H1 (cell line): ENCODE measurements around the gene GIN1. TPM values are rescaled to one million over a fixed set of nuclear protein-coding genes. Genes with fewer than 3 reads are reported as not detected.

Experiments used
- CTCF ChIA-PET: fragments of 300-600 bp; sonication (Branson Sonifier 250); formaldehyde crosslinking; loops from one replicate; lab custom pipeline; 2021; ENCODE audit not compliant: partially characterized antibody; lab: Charles Lee
- POLR2A ChIA-PET: fragments of 300-600 bp; sonication (Branson Sonifier 250); formaldehyde crosslinking; loops from one replicate; lab custom pipeline; 2021; ENCODE audit warnings: inconsistent platforms; ENCODE audit not compliant: partially characterized antibody; lab: Charles Lee
- DNase-seq, 2 experiments: peaks; one replicate each; pipeline versions ENCODE4 v3.0.0 to v3.0.0-alpha.2; 2010 to 2022; ENCODE audit warnings: low spot score in 2 of 2, low read depth in 1 of 2, mixed read lengths in 1 of 2
- FAIRE-seq: peaks from 2 replicates; lab custom pipeline; 2011; peaks lifted over from hg19 to GRCh38; lab: Jason Lieb, UNC
- H2AFZ ChIP-seq: 2 replicates; pipeline ENCODE4 v1.8.1; 2012; ENCODE audit warnings: low read length, inconsistent platforms
- H2AK5ac ChIP-seq: 2 replicates; pipeline ENCODE4 v1.6.1; 2013; ENCODE audit warnings: low read depth, low read length
- H2BK120ac ChIP-seq: replicated peaks from 2 replicates; pipeline ENCODE3; 2013; ENCODE audit warnings: low read depth, low read length, inconsistent platforms
- H2BK12ac ChIP-seq: 2 replicates; pipeline ENCODE4 v1.6.1; 2013; ENCODE audit warnings: low read depth, low read length
- H2BK15ac ChIP-seq: 2 replicates; pipeline ENCODE4 v1.6.1; 2013; ENCODE audit warnings: low read length
- H2BK20ac ChIP-seq: 2 replicates; pipeline ENCODE4 v1.6.1; 2013; ENCODE audit warnings: low read length
- H2BK5ac ChIP-seq: 2 replicates; pipeline ENCODE4 v1.6.1; 2013; ENCODE audit warnings: low read depth, low read length
- H3K14ac ChIP-seq: 2 replicates; pipeline ENCODE4 v1.6.1; 2013; ENCODE audit warnings: inconsistent platforms; ENCODE audit not compliant: insufficient read length
- H3K18ac ChIP-seq: 2 replicates; pipeline ENCODE4 v1.6.1; 2013; ENCODE audit warnings: low read length; ENCODE audit errors: extremely low read depth
- H3K23ac ChIP-seq: 2 replicates; pipeline ENCODE4 v1.6.1; 2013; ENCODE audit warnings: inconsistent platforms; ENCODE audit not compliant: insufficient read length
- H3K23me2 ChIP-seq: 2 replicates; pipeline ENCODE4 v1.6.1; 2013; ENCODE audit warnings: low read depth, low read length
- H3K27ac ChIP-seq: 2 replicates; pipeline ENCODE4 v1.6.1; 2011; ENCODE audit warnings: low read depth, low read length, inconsistent platforms
- H3K27me3 ChIP-seq, 4 experiments: replicated peaks in 1 of 4; 1 replicate in 1 of 4; 2 replicates in 3 of 4; pipeline versions ENCODE4 v1.6.1 to v1.8.1; 2011 to 2013; ENCODE audit warnings: low read length in 3 of 4, mild to moderate bottlenecking in 3 of 4, inconsistent platforms in 2 of 4, mixed read lengths in 2 of 4, moderate library complexity in 1 of 4; ENCODE audit not compliant: control insufficient read depth in 3 of 4, insufficient read depth in 3 of 4; ENCODE audit errors: extremely low read depth in 1 of 4
- H3K36me3 ChIP-seq, 4 experiments: 2 replicates each; pipeline versions ENCODE4 v1.6.1 to v1.8.1; 2011 to 2013; ENCODE audit warnings: mild to moderate bottlenecking in 4 of 4, low read length in 3 of 4, moderate library complexity in 2 of 4, control low read depth in 1 of 4, inconsistent platforms in 1 of 4; ENCODE audit not compliant: insufficient read depth in 4 of 4, control insufficient read depth in 2 of 4
- H3K4ac ChIP-seq: replicated peaks from 2 replicates; pipeline ENCODE3; 2013; ENCODE audit warnings: low read length, low read depth, mixed read lengths, inconsistent platforms; ENCODE audit not compliant: insufficient read length
- H3K4me1 ChIP-seq, 4 experiments: replicated peaks in 1 of 4; 1 replicate in 1 of 4; 2 replicates in 3 of 4; pipeline versions ENCODE4 v1.6.1 to v1.8.1; 2011 to 2013; ENCODE audit warnings: low read length in 3 of 4, inconsistent platforms in 2 of 4, mixed read lengths in 1 of 4; ENCODE audit not compliant: insufficient read depth in 4 of 4, control insufficient read depth in 3 of 4
- H3K4me2 ChIP-seq, 2 experiments: 2 replicates each; pipeline versions ENCODE4 v1.6.1 to v1.8.1; 2011 to 2013; ENCODE audit warnings: low read depth in 2 of 2, low read length in 2 of 2, control low read depth in 1 of 2, inconsistent platforms in 1 of 2, mild to moderate bottlenecking in 1 of 2; ENCODE audit not compliant: insufficient read depth in 1 of 2
- H3K4me3 ChIP-seq, 4 experiments: fragments of 200-600, 300-600 bp in 1 of 4; sonication (generic), shearing (Covaris generic), sonication (Bioruptor Twin) in 1 of 4; 2 replicates each; pipeline versions ENCODE4 v1.5.1 to v1.8.1; 2011 to 2016; ENCODE audit warnings: low read length in 4 of 4, low read depth in 3 of 4, control low read depth in 2 of 4, inconsistent platforms in 2 of 4, mild to moderate bottlenecking in 2 of 4, mixed read lengths in 1 of 4, moderate library complexity in 1 of 4; ENCODE audit not compliant: insufficient read depth in 2 of 4; ENCODE audit errors: extremely low read depth in 1 of 4
- H3K56ac ChIP-seq: replicated peaks from 2 replicates; pipeline ENCODE3; 2013; ENCODE audit warnings: low read depth, mild to moderate bottlenecking, mixed read lengths, low read length, inconsistent platforms; ENCODE audit not compliant: insufficient read length
- H3K79me1 ChIP-seq: 2 replicates; pipeline ENCODE4 v1.6.1; 2013; ENCODE audit warnings: low read depth, low read length, control low read depth
- H3K79me2 ChIP-seq, 2 experiments: 2 replicates each; pipeline versions ENCODE4 v1.6.1 to v1.8.1; 2012 to 2013; ENCODE audit warnings: low read length in 2 of 2, mild to moderate bottlenecking in 2 of 2, inconsistent platforms in 1 of 2; ENCODE audit not compliant: insufficient read depth in 2 of 2, control insufficient read depth in 1 of 2
- H3K9ac ChIP-seq, 4 experiments: replicated peaks in 1 of 4; 1 replicate in 1 of 4; 2 replicates in 3 of 4; pipeline versions ENCODE4 v1.6.1 to v1.8.1; 2011 to 2013; ENCODE audit warnings: low read depth in 3 of 4, low read length in 3 of 4, control low read depth in 2 of 4, mild to moderate bottlenecking in 2 of 4, moderate library complexity in 2 of 4, inconsistent platforms in 1 of 4; ENCODE audit errors: extremely low read depth in 1 of 4
- H3K9me3 ChIP-seq, 2 experiments: 2 replicates each; pipeline versions ENCODE4 v1.6.1 to v1.8.1; 2012 to 2013; ENCODE audit warnings: mild to moderate bottlenecking in 2 of 2, moderate library complexity in 2 of 2, control low read depth in 1 of 2, inconsistent platforms in 1 of 2, low read depth in 1 of 2, low read length in 1 of 2, mixed read lengths in 1 of 2; ENCODE audit not compliant: insufficient read depth in 2 of 2
- H4K20me1 ChIP-seq, 2 experiments: replicated peaks in 1 of 2; 2 replicates each; pipeline versions ENCODE3 to v1.8.1; 2011 to 2013; ENCODE audit warnings: inconsistent platforms in 2 of 2, low read length in 2 of 2, mild to moderate bottlenecking in 1 of 2; ENCODE audit not compliant: insufficient read depth in 2 of 2, control insufficient read depth in 1 of 2
- H4K5ac ChIP-seq: 2 replicates; pipeline ENCODE4 v1.6.1; 2013; ENCODE audit warnings: low read length, low read depth, mixed read lengths, inconsistent platforms; ENCODE audit not compliant: insufficient read length
- H4K8ac ChIP-seq: 2 replicates; pipeline ENCODE4 v1.8.0; 2013; ENCODE audit warnings: mild to moderate bottlenecking, moderate library complexity, low read length, inconsistent platforms; ENCODE audit not compliant: insufficient read depth; ENCODE audit errors: extremely low read depth
- H4K91ac ChIP-seq: replicated peaks from 2 replicates; pipeline ENCODE3; 2013; ENCODE audit warnings: low read length, mixed read lengths, inconsistent platforms; ENCODE audit not compliant: insufficient read length
- ASH2L ChIP-seq: fragments of 200-600, 300-600 bp; sonication (generic); IDR thresholded peaks from one replicate; pipeline ENCODE4 v1.7.1; 2017; ENCODE audit warnings: low read length
- CEBPB ChIP-seq: IDR thresholded peaks from 2 replicates; pipeline ENCODE4 v1.6.1; 2012; ENCODE audit warnings: low read depth, low read length
- CTCF ChIP-seq, 3 experiments: IDR thresholded peaks; 1 replicate in 2 of 3; 2 replicates in 1 of 3; pipeline versions ENCODE4 v1.5.1 to v1.6.1; 2011; ENCODE audit warnings: low read length in 3 of 3, mild to moderate bottlenecking in 3 of 3, inconsistent platforms in 2 of 3, low read depth in 1 of 3, moderate library complexity in 1 of 3; ENCODE audit not compliant: insufficient read depth in 1 of 3; ENCODE audit errors: control extremely low read depth in 1 of 3
- EGR1 ChIP-seq: IDR thresholded peaks from 2 replicates; pipeline ENCODE4 v1.6.1; 2011; ENCODE audit warnings: low read depth, low read length, borderline replicate concordance
- EZH2 ChIP-seq: fragments of 200-600 bp; sonication (generic); IDR thresholded peaks from 2 replicates; pipeline ENCODE4 v1.7.1; 2012; ENCODE audit warnings: low read depth, mild to moderate bottlenecking, moderate library complexity, low read length, inconsistent platforms; ENCODE audit not compliant: severe bottlenecking
- KDM5A ChIP-seq: fragments of 200-600 bp; IDR thresholded peaks from 2 replicates; pipeline ENCODE4 v1.7.1; 2012; ENCODE audit warnings: mild to moderate bottlenecking, low read length, inconsistent platforms, mixed read lengths
- SUZ12 ChIP-seq: fragments of 200-600 bp; sonication (generic); IDR thresholded peaks from 2 replicates; pipeline ENCODE4 v1.6.1; 2012; ENCODE audit warnings: mild to moderate bottlenecking, inconsistent platforms, low read length, moderate library complexity, mixed read lengths
- USF2 ChIP-seq: IDR thresholded peaks from 2 replicates; pipeline ENCODE4 v1.6.1; 2011; ENCODE audit warnings: low read length, improper control_type of control experiment
- WGBS, 2 experiments: shearing (Covaris generic) in 1 of 2; methylation state at CpG; one replicate each; pipeline versions ENCODE4 v1.1.6 to v1.1.7; 2013 to 2015; ENCODE audit warnings: low lambda C conversion rate in 2 of 2, mixed read lengths in 2 of 2, inconsistent platforms in 1 of 2, low coverage in 1 of 2, missing lambda C conversion rate in 1 of 2; ENCODE audit not compliant: insufficient replicate concordance in 2 of 2, insufficient coverage in 1 of 2, insufficient read length in 1 of 2; ENCODE audit errors: extremely low coverage in 1 of 2, missing lambda C conversion rate in 1 of 2; 5-methylcytosine and 5-hydroxymethylcytosine counted together
- polyA plus RNA-seq, 7 experiments: library from polyadenylated mRNA; depleted of rRNA in 3 of 7; stranded (reverse) in 5 of 7; unstranded in 2 of 7; fragments of >200 nt in 5 of 7; fragments of 200-250 nt in 2 of 7; gene quantifications; 1 replicate in 5 of 7; 2 replicates in 1 of 7; 4 replicates in 1 of 7; pipeline versions ENCODE4 v1.2.1 to v1.2.3, GENCODE V29; 2011 to 2013; ENCODE audit warnings: missing spikeins in 2 of 7, mixed read lengths in 2 of 7
- total RNA-seq: library from RNA; stranded (reverse); fragmentation: NEBNext Ultra II Directional; extraction: Animal tissue kit (Norgen Biotek cat#: 25700); gene quantifications from 2 replicates; pipeline ENCODE4 v1.2.1, GENCODE V29; 2021

Gene GIN1
- total and polyA plus RNA-seq, 2 of the 8 experiments (the other 6 are each of a cell fraction or from before 2014, with no cell fraction given) = 1.9 to 7.1 TPM

DNA sequence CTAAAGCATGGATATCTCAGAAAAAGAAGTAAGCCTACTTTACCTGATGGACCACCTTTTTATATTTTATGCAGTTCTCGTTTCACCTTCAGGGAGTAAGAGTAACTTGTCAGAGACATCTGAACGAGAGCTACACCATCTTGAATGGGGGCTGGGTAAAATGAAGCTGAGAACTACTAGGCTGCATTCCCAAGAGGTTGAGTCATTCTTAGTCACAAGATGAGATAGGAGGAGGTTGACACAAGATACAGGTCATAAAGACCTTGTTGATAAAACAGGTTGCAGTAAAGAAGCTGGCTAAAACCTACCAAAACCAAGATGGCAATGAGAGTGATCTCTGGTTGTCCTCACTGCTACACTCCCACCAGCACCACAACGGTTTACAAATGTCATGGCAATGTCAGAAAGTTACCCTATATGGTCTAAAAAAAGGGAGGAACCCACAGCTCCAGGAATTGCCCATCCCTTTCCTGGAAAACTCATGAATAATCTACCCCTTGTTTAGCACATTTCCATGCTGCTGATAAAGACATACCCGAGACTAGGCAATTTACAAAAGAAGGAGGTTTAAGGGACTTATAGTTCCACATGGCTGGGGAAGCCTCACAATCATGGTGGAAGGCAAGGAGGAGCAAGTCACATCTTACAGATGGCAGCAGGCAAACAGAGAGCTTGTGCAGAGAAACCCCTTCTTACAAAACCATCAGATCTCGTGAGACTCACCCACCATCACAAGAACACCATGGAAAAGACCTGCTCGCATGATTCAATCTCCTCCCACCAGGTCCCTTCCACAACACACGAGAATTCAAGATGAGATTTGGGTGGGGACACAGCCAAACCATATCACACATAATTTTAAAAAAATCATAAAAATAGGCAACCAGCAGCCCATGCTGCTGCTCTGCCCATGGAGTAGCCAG, 62.5 kb downstream of the GIN1 start:
- Histone ChIP-seq H3K56ac (no peak overlapping the region), H3K9ac (no peak overlapping the region), H2BK120ac (no peak overlapping the region), H3K79me2 (no peaks in the 10 kb centered on the region), H4K91ac (no peak overlapping the region), H3K23ac (no peak overlapping the region), H3K23me2 (no peaks in the 10 kb centered on the region), H3K18ac (no peak overlapping the region), H3K27me3 (no peaks in the 10 kb centered on the region), H3K79me1 (no peaks in the 10 kb centered on the region), H3K36me3 (no peaks in the 10 kb centered on the region), H2AFZ (no peak overlapping the region), H3K4me1 (peaks cover 0 to 4% (median 2%) of the 10 kb centered on the region in 4 experiments; a peak in 2 of 7 replicates), H2BK12ac (no peak overlapping the region), H3K4ac (no peak overlapping the region), H2BK15ac (no peak overlapping the region), H3K4me2 (no peak overlapping the region), H4K8ac (no peak overlapping the region), H2BK20ac (no peak overlapping the region), H3K27ac (no peak overlapping the region), H3K9me3 (no peaks in the 10 kb centered on the region), H4K20me1 (no peaks in the 10 kb centered on the region), H4K5ac (no peak overlapping the region), H3K4me3 (no peak overlapping the region), H2BK5ac (no peak overlapping the region), H3K14ac (no peak overlapping the region), H2AK5ac (no peak overlapping the region)
- DNase-seq (no peak), FAIRE-seq (no peak)
- POLR2A ChIA-PET = no interaction called here
- CTCF ChIA-PET = interaction anchor here (1.6 kb wide), 1 partner anchor 26 kb away, joined by 6 read pairs; no protein-coding TSS in a partner anchor
- 75% methylated on average over 7 of the region's 7 CpGs; no CpG with 5 or more reads in 1 of the 2 experiments for WGBS, 2 experiments
- no peak for TF ChIP-seq CTCF (IDR thresholded peaks at IDR 0.05; ENCODE audit: control extremely low read depth in 1 of 3, insufficient read depth in 1 of 3, low read depth in 1 of 3, low read length in 3 of 3)
- no peak for TF ChIP-seq KDM5A
- no peak for TF ChIP-seq EZH2
- no peak for TF ChIP-seq ASH2L
- no peak for TF ChIP-seq CEBPB
- no peak for TF ChIP-seq EGR1
- no peak for TF ChIP-seq SUZ12
- no peak for TF ChIP-seq USF2
